HG02884 (cell line): ENCODE measurements around the gene CD300LB.

Experiments used
- ATAC-seq: cut with Tn5 transposase; IDR thresholded peaks from one replicate; pipeline ENCODE4 v1.9.1; 2021; ENCODE audit warnings: mild to moderate bottlenecking, moderate library complexity; ENCODE audit not compliant: unreplicated experiment

Gene CD300LB

DNA sequence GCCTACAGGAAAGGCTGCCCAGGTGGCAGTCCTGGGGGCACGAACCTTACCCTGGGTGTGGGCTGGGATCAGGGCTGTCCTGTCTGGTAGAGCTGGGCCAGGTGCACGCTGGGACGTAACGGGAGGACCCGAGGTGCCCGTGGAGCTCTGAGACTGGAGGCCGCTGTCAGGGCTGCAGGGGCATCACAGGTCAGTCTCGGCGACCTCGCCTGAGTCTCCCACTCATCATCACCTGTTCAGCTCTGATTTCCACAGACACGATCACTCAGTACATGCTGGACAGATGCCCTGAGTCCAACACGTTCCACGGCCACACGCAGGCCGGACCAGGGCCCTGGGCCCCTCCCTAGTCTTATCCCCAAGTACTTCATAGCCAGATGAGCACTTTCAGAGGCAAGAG, 19.3 kb upstream of the CD300LB start:
- ATAC-seq: no peak

DNA sequence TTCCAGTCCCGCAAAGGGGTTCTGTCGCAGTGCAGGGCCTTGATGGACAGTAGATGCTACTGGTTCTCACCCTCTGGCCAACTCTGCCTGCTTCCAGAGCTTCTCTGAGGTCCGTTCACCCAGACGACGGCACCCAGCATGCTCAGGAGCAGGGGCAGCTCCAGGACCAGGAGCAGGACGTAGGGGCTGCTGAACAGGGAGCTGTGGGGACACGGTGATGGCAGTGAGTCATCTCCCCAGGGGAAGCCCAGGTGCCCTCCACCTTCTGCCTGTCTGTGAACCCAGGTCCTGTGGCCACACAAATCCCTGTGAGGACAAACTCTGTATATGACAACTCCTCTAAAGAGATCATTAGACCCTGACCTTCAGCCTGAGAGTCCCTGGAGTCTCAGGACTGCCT, 18.1 kb upstream of the CD300LB start:
- ATAC-seq: no peak

DNA sequence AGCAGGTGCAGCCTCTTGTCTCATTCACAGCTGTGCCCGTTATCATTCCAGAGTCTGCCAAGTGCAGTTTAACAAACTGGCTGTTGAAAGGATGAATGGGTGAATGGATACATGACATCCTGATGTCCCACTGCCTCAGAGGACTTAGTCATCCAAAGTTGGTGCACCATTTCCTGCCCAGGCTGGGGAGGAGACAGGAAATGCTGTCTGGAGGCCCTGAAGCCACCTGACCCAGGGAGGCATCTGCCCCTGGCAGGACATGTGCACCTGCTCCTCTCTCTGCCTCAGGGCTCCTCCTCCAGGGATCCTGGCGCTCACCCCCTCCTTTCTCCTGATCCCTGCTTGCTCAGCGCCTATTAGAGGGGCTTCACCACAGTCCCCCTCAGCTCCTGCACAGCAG, 16.5 kb upstream of the CD300LB start:
- no peak for ATAC-seq

DNA sequence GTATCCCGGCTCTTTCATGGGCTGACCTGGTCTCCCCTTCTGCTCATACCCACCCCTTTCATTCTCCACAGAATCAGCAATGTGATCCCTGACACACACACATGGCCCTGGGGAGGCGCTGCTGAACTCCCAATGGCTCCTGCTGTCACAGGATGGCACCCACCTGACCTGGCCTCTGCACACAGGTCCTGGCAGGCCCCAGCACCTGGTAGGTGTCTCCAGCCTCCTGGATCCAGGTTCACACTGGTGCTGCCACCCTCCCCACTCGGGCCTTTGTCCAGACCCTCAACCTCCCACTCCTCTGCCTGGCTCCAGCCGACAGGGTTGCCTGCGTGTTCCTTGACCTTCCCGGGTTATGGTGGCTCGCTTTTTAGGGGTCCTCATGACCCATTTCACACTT, 16.0 kb upstream of the CD300LB start:
- ATAC-seq: no peak

DNA sequence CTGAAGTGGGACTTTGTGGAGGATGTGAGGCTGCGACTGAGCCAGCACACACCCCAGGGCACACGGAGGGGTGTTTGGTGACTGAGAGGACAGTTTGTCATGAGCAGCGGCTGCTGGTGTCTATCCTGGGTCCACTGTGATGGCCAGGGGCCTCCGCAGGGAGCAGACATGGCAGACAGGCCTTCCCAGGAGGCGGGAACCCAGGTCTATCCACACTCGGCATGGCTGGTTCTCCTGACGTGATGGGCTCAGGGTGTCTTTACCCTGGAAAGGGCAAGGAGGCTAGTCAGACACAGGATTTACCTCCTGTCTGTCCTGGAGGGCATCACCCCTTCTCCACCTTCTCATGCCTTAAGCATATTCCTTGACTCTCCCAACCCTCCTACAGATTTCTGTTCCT, 15.3 kb upstream of the CD300LB start:
- ATAC-seq: no peak

DNA sequence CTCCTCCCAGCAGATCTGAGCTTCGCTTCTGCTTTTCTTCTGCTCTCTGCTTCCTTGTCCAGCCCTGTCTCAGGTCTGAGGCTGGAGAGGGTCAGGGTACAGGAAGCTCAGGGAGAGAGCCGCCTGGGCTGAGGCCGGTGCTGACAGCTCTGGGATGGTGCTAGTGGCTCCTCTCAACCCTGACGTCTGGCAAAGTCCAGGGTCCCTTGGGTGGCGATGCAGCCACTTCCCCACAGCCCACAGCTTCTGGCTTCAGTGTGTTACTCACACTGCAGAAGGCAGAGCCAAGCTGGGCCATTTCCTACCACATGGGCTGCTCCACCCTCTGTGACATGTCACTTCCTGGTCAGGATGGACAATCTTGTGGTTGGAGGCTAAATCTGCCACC, 14.6 kb upstream of the CD300LB start, which contains the start of gene CD300C:
TSS of gene CD300C (minus strand) at position 273 of the 388 bp plus-strand sequence. CDS start 333 bp downstream, outside the sequence.
- ATAC-seq: no peak

DNA sequence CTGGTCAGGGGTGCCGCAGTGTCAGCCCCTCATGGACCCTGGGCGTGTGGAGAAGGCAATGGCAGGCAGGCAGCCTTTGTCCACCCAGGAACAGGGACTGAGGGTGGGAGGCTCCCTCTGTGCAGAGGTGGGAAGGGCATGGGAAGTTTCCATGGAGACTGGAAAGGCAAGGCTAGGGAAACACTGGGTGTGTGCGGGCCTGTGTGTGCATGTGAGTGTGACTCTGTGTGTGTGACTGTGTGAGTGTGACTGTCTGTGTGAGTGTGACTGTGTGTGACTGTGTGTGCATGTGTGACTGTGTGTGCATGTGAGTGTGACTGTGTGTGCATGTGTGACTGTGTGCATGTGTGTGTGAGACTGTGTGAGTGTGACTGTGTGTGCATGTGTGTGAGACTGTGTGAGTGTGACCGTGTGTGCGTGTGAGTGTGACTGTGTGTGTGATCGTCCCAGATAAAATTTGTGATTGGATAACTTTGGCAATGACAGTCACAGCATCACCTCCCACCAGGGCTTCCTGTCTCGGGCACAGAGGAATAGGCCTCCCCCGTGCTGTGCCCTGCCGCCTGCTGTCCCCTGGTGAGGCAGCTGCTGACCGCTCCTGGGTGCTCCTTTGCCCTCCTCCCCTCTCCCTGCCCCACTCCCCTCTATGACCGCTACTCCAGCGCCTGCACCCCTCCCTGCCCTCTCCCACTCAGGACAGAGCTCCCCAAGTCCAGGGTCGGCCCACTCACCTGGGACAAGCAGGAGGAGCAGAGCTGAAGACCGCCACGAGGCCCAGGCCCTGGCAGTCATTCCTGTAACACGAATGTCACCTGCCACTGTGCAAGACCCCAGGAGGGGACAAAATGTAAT, 13.9 kb upstream of the CD300LB start:
- no peak for ATAC-seq

DNA sequence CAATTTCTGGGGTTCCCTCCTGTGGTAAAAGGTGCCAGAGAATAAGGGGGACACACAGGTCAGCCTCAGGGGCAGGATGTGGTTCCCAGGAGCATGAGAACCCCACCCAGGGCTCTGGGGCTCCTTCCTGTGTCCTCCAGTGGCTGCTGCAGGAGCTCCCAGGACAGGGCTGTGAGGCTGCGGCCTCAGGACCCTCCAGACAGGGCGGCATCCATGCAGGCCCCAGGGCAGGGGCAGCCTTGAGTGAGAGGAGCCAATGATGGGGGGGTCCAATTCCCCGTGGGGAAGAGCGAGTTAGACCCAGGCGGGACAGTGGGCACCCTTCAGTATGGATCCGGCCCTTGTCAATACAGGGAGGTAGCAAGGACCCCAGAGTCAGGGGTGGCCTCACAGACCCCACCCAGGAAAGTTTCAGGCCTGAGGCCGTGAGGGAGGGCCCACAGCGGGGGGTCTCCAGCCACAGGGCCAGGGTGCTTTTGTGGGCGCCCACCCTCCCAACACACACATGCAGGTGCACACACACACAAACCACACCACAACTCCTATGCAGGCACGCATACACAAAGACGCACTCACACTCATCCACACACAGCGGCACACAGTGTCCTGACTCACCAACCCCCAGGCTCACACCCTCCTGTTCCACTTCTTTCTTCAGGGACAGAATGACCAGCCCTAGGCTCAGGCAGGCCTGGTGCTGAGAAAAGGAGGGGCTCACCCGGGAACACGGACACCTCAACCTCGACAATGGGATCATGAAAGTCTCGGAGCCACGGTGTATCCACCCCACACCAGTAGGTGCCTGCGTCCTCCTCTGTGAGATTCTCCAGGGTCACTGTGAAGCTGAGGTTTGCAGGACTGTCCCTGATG, 12.9 kb upstream of the CD300LB start:
- ATAC-seq: no peak

DNA sequence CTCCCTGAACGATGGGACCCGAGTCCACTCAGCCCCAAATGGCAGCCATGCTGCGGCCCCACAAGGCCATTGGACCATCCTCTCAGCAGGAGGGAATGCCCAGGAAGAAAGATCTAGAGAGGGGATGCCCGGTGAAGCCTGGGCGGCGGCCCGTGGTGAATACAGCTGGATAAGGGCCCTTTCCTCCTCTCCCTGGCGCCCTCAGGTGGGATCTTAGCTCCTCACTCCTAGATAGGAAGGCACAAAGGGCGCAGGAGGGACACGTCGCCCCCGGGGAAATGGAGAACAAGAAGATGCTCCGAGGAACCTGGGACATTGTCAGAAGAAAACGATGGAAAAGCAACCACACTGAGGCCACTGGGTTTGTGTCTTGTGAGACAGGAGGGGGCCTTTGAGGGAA, 12.1 kb upstream of the CD300LB start:
- ATAC-seq: no peak

DNA sequence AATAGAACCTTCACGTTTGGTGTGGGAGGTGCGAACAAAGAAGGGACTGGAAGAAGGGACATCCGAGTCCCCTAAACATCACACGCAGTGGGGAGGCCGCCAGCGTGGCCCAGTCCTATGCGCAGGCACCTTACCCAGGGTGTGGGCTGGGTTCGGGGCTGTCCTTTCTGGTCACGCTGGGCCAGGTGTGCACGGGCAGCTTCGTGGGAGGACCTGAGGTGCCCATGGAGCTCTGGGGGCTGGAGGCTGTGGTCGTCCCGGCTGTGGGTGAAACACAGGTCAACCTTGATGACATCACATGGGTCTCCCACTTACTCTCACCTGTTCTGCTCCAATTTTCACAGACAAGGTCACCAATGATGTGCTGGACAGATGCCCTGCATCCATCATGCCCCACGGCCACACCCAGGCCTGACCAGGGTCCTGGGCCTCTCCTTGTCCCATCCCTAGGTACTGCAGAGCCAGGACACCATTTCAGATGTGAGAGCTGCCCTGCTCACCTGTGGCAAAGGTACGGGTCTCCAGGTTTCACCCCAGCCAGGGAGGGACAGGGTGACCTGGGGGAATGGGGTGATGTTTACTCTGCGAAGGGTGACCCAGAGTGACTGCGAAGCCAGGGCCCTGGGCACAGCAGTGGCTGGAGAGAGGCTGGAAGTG, 11.6 kb upstream of the CD300LB start:
- no peak for ATAC-seq

DNA sequence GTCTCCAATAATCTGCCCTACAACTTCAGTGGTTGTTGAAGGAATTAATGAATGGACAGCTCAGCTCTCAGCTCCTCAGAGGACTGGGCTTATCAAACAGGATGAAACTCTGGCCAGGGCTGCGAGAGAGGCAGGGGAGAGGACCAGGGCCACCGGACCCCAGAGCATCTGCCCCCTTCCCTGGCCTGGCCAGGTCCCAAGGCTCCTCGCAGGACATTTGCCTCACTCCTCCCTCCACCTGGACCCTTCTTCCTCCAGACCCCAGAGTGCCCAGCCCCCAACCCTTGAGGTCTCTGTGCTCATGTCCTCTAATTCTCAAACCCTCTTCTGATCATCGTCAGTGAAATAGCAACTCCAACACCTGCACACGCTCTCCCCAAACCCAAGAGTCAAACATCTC, 10.9 kb upstream of the CD300LB start:
- ATAC-seq: no peak

DNA sequence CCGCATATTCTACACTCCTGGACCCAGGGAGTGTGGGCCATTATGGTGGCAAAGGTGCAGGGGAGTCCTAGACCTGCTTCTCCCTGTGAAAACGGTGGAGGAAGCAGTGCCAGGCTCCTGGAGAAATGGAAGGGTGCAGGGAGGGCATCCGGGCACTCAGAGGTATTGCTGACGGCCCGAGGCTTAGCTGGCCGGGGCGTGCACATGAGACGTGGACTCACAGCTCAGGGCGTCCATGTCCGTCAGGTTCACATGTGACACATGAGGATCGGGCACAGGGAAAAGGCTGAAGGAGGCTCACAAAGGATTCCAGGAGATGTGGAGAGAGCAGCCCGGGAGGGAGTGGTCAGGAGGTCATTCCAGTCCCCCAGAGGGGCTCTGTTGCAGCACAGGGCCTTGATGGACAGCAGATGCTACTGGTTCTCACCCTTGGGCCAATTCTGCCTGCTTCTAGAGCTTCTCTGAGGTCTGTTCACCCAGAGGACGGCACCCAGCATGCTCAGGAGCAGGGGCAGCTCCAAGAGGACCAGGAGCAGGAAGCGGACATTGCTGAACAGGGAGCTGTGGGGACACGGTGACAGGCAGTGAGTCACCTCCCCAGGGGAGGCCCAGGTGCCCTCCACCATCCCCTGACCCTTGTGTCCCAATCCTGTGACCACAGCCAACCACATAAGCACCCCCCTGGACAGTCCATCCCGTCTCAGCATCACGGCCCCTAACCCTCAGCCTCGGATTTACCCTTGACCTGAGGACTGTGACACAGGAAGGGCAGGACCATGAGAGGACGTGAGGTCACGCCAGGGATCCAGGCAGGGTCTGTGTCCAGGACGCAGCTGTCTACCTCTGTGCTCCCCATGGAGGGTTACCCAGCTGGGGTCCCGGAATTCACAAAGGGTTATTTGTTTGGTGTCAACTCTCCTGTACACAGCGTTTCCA, 10.2 kb upstream of the CD300LB start:
- ATAC-seq: no peak

DNA sequence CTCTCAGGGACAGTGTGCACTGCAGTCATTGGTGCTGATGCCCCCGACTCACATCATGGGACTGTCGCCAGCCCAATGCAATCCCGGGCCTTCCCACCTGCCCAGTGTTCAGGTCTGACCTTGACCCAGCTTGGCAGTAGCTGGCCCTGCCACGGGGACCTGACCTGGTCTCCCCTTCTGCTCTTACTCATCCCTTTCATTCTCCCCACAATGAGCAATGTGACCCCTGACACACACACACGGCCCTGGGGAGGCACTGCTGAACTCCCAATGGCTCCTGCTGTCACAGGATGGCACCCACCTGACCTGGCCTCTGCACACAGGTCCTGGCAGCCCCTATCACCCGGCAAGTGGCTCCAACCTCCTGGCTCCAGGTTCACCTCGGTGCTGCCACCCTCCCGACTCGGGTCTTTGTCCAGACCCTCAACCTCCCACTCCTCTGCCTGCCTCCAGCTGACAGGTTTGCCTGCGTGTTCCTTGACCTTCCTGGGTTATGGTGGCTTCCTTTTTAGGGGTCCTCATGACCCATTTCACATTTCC, 8.1 kb upstream of the CD300LB start:
- ATAC-seq: no peak

DNA sequence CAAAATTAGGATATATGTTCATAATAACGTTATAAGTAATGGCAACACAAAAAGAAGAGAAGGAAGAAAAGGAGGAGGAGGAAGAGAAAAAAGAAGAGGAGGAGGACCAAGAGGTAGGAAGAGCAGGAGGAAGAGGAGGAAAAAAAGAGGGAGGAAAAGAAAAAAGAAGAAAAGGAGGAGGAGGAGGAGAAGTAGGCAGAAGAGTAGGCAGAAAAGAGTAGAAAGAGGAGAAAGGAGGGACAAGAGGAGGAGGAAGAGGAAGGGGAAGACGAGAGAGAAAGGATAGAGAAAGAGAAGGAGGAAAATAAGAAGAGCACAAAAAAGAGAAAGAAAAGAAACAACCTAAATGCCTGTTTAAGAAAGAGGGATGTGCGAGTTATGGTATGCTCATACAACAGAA, 5.6 kb upstream of the CD300LB start:
- no peak for ATAC-seq

DNA sequence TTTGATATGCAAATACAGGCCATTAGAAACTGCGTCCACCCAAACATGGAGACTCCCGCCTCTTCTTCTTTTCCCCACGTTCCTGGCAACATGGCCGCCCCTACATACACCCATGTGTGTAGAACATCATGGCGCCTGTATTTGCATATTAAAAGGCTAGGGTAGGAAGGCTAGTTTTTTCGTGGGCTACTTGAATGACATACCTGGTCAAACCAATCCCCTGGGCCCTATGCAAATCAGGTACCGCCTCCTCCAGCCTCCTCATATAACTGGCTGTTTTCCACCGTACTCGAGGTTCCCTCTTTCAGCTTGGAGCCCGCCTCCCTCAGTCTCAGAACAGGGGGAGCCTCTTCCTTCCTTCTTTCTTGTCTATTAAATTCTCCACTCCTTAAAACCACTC, 840 bp upstream of the CD300LB start:
- ATAC-seq: no peak

DNA sequence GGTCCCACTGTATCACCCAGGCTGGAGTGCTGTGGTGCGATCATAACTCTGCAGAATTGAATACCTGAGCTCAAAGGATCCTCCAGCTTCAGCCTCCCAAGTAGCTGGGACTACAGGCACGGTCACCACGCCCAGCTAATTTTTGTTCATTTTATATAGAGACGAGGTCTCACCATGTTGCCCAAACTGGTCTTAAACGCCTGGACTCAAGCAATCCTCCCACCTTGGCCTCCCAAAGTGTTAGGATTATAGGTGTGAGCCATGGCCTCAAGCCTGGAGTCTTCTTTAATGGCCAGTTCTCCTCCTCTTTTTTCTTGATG, 484 bp downstream of the CD300LB start:
- ATAC-seq: no peak

DNA sequence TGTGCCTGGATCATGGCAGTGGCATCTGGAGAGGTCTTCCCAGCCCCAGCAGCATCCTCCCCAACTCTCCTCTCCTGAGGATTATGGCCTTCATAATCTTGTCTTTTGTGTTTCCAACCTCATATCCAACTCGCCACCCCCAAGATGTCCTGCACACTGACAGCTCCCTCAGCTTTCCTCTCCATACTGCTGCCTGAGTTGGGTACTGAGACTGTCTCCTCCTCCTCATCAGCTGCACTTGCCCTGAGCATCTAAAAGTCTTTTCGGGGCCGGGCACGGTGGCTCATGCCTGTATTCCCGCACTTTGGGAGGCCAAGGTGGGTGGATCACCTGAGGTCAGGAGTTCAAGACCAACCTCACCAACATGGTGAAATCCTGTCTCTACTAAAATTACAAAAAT, 2.0 kb downstream of the CD300LB start:
- ATAC-seq: no peak

DNA sequence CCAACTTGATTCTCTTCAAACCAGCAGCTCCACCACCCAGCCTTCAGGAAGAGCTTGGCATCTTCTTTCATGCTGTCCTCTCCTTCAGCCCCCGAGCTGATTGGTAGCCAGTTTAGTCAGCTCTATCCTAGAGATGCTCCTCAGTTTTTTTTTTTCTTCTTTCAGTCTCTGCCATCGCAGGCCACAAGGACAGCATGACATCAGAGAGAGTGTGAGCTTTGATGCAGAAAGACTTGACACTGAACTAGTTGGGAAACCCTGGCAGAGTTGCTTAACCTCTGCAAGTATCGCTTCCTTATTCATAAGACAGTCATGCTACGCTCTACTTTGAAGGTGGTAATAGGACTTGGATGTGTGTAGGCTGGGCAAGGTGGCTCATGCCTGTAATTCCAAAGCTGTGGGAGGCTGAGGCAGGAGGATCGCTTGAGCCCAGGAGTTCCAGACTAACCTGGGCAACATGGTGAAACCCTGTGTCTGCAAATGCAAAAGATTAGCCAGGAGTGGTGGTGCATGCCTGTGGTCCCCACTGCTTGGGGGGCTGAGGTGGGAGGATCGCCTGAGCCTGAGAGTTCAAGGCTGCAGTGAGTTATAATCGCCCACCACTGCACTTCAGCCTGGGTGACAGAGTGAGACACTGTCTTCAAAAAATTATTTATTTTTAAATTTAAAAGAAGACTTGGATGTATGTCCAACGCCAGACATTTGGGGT, 2.6 kb downstream of the CD300LB start:
- peak; percentile 75 for ATAC-seq

DNA sequence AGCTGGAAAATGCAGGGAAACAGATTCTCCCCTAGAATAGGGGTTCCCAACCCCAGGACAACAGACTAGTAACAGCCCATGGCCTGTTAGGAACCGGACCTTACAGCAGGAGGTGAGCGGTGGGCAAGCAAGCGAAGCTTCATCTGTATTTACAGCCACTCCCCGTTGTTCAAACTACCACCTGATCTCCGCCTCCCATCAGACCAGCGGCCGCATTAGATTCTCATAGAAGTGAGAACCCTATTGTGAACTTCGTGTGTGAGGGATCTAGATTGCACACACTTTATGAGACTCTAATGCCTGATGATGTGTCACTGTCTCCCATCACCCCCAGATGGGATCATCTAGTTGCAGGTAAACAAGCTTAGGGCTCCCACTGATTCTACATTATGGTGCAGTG, 3.5 kb downstream of the CD300LB start:
- no peak for ATAC-seq

DNA sequence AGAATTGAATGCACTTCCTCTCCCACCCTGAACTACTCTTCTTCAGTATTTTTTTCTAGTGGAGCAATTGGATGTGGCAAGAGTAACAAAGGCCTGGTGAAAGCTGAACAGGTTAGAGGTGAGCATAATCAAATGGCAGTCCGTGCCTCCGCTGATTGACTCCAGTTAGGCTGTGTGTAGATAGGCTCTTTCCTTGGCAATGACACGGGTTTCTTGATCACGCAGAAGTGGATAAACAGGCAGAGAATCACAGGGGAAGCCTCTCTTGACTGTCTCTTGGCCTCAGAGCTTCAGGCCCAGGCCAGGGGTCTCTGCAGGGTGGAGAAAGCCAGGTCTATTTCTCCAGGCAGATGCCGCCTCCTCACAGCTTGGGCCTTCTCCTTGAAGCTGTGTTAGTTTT, 4.2 kb downstream of the CD300LB start:
- ATAC-seq: no peak
